ENCODE measurements around the gene CFAP68. TPM values are rescaled to one million over a fixed set of nuclear protein-coding genes. Genes with fewer than 3 reads are reported as not detected.

CFAP68 gene
- total RNA-seq, 1 donor from 2014 or later, result 16.3 TPM

DNA sequence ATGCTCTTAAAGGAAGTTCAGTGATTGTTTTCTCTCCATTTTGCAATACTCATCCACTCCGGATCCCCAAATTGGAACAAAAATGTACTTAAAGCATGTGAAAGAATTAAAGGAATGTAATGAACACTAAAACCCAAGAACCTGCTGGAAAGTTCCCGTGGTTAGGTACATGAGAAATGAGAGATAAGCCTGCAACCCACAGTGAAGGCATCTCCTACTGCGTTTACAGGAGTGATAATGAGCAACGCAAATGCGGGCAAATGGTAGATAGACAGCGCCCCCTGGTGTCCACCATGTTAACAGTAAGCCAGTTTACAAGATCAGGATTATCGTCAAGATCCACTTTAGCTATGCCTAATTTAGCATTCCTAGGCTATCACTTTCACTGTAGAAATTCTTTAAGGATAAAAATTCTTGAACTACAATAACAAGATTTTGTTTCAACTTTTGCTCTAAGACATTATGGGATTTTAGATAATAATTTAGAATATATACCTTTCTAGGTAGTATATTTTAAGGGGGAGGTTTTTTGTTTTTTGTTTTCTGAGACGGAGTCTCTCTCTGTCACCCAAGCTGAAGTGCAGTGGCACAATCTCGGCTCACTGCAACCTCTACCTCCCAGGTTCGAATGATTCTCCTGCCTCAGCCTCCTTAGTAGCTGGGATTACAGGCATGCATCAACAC, 37.8 kb upstream of the CFAP68 start:
- H3K27ac ChIP-seq, result peak overlapping the region; percentile 44
- TF ChIP-seq CTCF (IDR thresholded peaks at IDR 0.05), result peak; percentile 89
- H3K9me3 ChIP-seq, result no peaks in the 10 kb centered on the region
- H3K4me1 ChIP-seq, result peaks cover 20% of the 10 kb centered on the region
- peaks cover 48% of the 10 kb centered on the region for H3K36me3 ChIP-seq
- ATAC-seq, result peak; percentile 92 to 96
- H3K4me3 ChIP-seq, result no peak overlapping the region
- H3K27me3 ChIP-seq (ENCODE audit: low read depth), result no peaks in the 10 kb centered on the region
- intact Hi-C loops (cut with DNase I), result loop anchor here (10.0 kb wide), 1 partner anchor 237 kb away; the partner anchor contains the start of gene SIK2
- DNase-seq, result peak; percentile 90

DNA sequence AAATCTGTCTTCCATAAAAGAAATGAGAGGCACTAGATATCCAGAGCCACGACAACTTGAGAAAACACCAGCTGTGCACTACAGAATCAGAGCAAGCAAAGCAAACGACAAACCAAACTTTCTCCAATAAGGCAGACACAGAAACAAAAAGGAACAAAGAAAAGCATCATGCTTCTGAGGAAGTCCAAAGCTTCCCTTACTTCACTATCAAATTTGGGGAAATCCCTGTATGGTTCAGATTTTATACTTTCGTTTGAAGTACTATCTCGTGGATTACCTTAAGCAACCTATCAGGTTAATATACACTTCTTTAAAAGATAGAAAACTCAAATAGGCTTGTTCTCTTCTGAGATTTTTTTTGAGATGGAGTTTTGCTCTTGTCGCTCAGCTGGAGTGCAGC, 35.7 kb upstream of the CFAP68 start:
- no peak for DNase-seq
- ATAC-seq, result no peak
- Histone ChIP-seq H3K4me3 (no peak overlapping the region), H3K27me3 (ENCODE audit: low read depth) (no peaks in the 10 kb centered on the region), H3K9me3 (no peaks in the 10 kb centered on the region), H3K36me3 (peaks cover 55% of the 10 kb centered on the region), H3K27ac (no peak overlapping the region), H3K4me1 (peaks cover 25% of the 10 kb centered on the region)
- TF ChIP-seq CTCF (IDR thresholded peaks at IDR 0.05), result no peak
- intact Hi-C loops (cut with DNase I), result loop anchor here (10.0 kb wide), 1 partner anchor 239 kb away; the partner anchor contains the start of gene SIK2

DNA sequence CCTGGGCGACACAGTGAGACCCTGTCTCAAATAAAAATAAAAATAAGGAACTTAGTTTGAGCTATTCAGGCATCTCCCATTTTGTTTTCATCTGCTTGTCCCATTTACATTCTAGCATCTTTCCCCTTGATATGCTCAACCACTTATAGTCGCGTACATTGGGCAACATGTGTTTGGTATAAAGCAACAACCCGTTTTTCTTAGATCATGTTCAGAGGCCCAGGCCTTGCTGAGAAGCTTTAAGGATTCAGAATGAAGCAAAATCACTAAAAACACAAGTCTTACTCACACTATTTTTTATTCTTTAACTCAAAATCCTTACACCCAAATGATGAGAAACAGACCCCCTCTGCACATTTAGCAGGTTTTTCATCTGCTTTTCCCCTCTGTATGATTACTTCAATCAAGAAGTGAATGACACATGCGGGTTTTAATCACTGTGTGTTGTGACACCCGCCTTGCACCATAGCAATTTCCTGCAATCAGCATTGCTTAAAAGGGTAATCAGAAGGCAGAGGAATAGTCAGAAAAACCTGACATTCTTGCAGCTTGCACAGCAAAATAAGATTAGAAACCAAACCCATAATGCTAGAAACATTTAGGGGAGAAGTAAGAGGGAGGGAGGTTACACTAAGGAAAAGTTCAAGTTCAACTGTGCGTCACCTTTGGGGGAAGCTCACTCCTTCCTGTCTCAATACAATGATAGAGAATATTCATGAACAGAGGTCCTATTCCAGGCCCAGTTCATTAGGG, 33.9 kb upstream of the CFAP68 start:
- peak; percentile 54 to 57 for ATAC-seq
- Histone ChIP-seq H3K27ac (peak overlapping the region; percentile 65), H3K9me3 (no peaks in the 10 kb centered on the region), H3K27me3 (ENCODE audit: low read depth) (no peaks in the 10 kb centered on the region), H3K4me1 (peaks cover 24% of the 10 kb centered on the region), H3K4me3 (no peak overlapping the region), H3K36me3 (peaks cover 63% of the 10 kb centered on the region)
- intact Hi-C loops (cut with DNase I), result loop anchor here (10.0 kb wide), 1 partner anchor 241 kb away; the partner anchor contains the start of gene SIK2
- TF ChIP-seq CTCF (IDR thresholded peaks at IDR 0.05), result no peak
- peak; percentile 53 for DNase-seq

GRCh38 chr11:111846063-111846462, 33.3 kb upstream of the CFAP68 start:
- Histone ChIP-seq H3K4me3 (no peak overlapping the region), H3K27me3 (ENCODE audit: low read depth) (no peaks in the 10 kb centered on the region), H3K27ac (peak overlapping the region; percentile 65), H3K9me3 (no peaks in the 10 kb centered on the region), H3K36me3 (peaks cover 69% of the 10 kb centered on the region), H3K4me1 (peaks cover 18% of the 10 kb centered on the region)
- no peak for TF ChIP-seq CTCF (IDR thresholded peaks at IDR 0.05)
- no peak for DNase-seq
- no peak for ATAC-seq
- intact Hi-C loops (cut with DNase I), result loop anchor here (10.0 kb wide), 1 partner anchor 241 kb away; the partner anchor contains the start of gene SIK2

GRCh38 chr11:111846636-111847035, 32.7 kb upstream of the CFAP68 start:
- no peaks in the 10 kb centered on the region for H3K27me3 ChIP-seq (ENCODE audit: low read depth)
- ATAC-seq (peak; percentile 57 to 62), DNase-seq (no peak)
- H3K4me3 ChIP-seq, result no peak overlapping the region
- H3K27ac ChIP-seq, result peak overlapping the region; percentile 38
- TF ChIP-seq CTCF (IDR thresholded peaks at IDR 0.05), result no peak
- peaks cover 12% of the 10 kb centered on the region for H3K4me1 ChIP-seq
- intact Hi-C loops (cut with DNase I), result loop anchor here (10.0 kb wide), 1 partner anchor 242 kb away; the partner anchor contains the start of gene SIK2
- peaks cover 73% of the 10 kb centered on the region for H3K36me3 ChIP-seq
- H3K9me3 ChIP-seq, result no peaks in the 10 kb centered on the region
